AG04450 (cell line): ENCODE results near the gene MRPL9. TPM values are rescaled to one million over a fixed set of nuclear protein-coding genes. Genes with fewer than 3 reads are reported as not detected.

Experiments
- CTCF ChIA-PET: fragments of 300-600, 350-600 bp; formaldehyde crosslinking; extraction: SDS; loops from one replicate; lab custom pipeline; 2022; ENCODE audit warnings: antibody characterized with exemption, inconsistent platforms; lab: Charles Lee
- POLR2A ChIA-PET: fragments of 350-600 bp; formaldehyde crosslinking; extraction: SDS; loops from one replicate; lab custom pipeline; 2021; ENCODE audit warnings: antibody characterized with exemption, inconsistent platforms; lab: Yijun Ruan, JAX
- DNase-seq: peaks from one replicate; pipeline ENCODE4 v3.0.0-alpha.2; 2011; ENCODE audit warnings: low read depth, low spot score
- H3K27ac ChIP-seq: one replicate; pipeline ENCODE4 v1.5.1; 2012; ENCODE audit warnings: low read depth, low read length, control low read depth
- H3K27me3 ChIP-seq: one replicate; pipeline ENCODE4 v1.6.0; 2012; ENCODE audit warnings: low read length; ENCODE audit not compliant: control insufficient read depth, insufficient read depth
- H3K4me3 ChIP-seq: 2 replicates; pipeline ENCODE4 v1.5.1; 2011; ENCODE audit warnings: mild to moderate bottlenecking, low read depth, low read length, control low read depth
- H3K9me3 ChIP-seq: 2 replicates; pipeline ENCODE4 v1.5.1; 2012; ENCODE audit warnings: low read length; ENCODE audit not compliant: control insufficient read depth, insufficient read depth
- polyA plus RNA-seq: library from polyadenylated mRNA; depleted of rRNA; stranded (reverse); fragments of >200 nt; gene quantifications from 2 replicates; pipeline ENCODE4 v1.2.3, GENCODE V29; 2011
- TF ChIP-seq, protein P1 (sequence below): IDR thresholded peaks from 2 replicates; pipeline ENCODE4 v1.5.1; 2011; ENCODE audit warnings: low read depth, low read length, control low read depth, inconsistent platforms

Gene MRPL9
- polyA plus RNA-seq, 1 experiment = 93.4 TPM

DNA sequence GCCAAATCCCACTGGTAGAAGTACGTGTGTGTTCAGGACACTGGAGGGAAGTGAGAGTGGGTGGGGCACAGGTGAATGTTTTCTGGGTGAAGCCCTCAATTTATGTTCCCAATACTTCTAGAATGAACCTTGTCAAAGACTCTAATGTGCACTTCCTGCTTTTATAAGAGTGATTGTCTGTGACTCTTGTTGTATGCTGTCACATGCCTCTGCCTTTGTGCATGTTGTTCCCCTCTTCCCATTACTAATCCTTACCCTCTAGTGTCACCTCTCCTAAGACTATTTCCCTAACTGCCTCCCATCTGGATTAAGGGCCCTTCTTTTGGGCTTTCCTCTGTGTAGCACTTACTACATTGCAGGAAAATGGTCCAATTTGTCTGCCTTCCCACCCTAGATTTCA, 44.5 kb upstream of the MRPL9 start:
- ChIA-PET CTCF (no interaction called here), POLR2A (no interaction called here)
- H3K9me3 ChIP-seq = no peaks in the 10 kb centered on the region
- H3K27me3 ChIP-seq = peaks cover 64% of the 10 kb centered on the region
- no peak overlapping the region for H3K4me3 ChIP-seq
- no peak for DNase-seq
- TF ChIP-seq, protein P1, sequence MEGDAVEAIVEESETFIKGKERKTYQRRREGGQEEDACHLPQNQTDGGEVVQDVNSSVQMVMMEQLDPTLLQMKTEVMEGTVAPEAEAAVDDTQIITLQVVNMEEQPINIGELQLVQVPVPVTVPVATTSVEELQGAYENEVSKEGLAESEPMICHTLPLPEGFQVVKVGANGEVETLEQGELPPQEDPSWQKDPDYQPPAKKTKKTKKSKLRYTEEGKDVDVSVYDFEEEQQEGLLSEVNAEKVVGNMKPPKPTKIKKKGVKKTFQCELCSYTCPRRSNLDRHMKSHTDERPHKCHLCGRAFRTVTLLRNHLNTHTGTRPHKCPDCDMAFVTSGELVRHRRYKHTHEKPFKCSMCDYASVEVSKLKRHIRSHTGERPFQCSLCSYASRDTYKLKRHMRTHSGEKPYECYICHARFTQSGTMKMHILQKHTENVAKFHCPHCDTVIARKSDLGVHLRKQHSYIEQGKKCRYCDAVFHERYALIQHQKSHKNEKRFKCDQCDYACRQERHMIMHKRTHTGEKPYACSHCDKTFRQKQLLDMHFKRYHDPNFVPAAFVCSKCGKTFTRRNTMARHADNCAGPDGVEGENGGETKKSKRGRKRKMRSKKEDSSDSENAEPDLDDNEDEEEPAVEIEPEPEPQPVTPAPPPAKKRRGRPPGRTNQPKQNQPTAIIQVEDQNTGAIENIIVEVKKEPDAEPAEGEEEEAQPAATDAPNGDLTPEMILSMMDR = no peak
- H3K27ac ChIP-seq = no peak overlapping the region

DNA sequence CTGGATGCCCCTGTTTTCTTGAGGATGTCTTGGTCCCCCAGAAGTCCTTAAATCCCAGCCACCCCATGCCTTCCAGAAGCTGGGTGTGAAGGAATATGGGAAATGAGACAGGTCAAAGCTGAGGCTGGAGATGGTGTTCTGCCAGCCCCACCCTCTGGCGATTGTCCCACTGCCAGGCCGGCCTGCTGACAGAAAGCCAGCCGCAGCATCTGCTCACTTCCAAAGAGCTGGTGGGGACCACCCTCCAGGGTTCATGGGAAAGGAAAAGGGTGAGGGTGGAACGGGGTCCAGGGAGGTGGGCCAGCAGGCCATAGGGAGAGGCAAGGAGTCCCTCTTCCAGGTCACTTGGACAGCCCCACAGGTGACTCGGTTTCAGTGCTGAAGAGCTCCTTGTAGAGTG, 43.8 kb upstream of the MRPL9 start:
- TF ChIP-seq, protein P1 = no peak
- DNase-seq = no peak
- Histone ChIP-seq H3K27me3 (peaks cover 59% of the 10 kb centered on the region), H3K27ac (no peak overlapping the region), H3K4me3 (no peak overlapping the region), H3K9me3 (no peaks in the 10 kb centered on the region)
- POLR2A ChIA-PET = no interaction called here
- CTCF ChIA-PET = no interaction called here

DNA sequence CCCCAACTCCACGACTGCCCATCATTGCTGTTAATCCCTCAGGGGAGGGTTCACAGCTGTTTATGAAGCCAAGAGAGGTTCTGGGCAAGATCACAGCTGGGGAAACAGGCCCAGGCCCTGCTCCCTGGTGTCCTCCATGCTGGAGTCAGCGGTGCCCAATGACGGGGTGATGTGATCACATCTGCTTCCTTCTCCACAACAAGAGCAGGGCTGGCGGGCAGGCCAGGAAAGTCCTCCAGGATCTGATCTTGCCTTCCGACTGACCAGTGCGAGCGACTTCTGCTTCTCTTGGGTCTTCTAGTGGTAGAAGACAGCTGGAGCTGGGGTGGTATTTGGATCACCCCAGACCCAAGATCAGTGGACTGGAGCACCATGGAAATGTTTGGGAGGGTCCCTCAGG, 42.9 kb upstream of the MRPL9 start:
- ChIA-PET POLR2A (no interaction called here), CTCF (no interaction called here)
- no peak overlapping the region for H3K4me3 ChIP-seq
- no peak for DNase-seq
- H3K27ac ChIP-seq = no peak overlapping the region
- TF ChIP-seq, protein P1 = no peak
- no peaks in the 10 kb centered on the region; the same call in 1 of the 2 replicates for H3K9me3 ChIP-seq
- peaks cover 59% of the 10 kb centered on the region for H3K27me3 ChIP-seq

DNA sequence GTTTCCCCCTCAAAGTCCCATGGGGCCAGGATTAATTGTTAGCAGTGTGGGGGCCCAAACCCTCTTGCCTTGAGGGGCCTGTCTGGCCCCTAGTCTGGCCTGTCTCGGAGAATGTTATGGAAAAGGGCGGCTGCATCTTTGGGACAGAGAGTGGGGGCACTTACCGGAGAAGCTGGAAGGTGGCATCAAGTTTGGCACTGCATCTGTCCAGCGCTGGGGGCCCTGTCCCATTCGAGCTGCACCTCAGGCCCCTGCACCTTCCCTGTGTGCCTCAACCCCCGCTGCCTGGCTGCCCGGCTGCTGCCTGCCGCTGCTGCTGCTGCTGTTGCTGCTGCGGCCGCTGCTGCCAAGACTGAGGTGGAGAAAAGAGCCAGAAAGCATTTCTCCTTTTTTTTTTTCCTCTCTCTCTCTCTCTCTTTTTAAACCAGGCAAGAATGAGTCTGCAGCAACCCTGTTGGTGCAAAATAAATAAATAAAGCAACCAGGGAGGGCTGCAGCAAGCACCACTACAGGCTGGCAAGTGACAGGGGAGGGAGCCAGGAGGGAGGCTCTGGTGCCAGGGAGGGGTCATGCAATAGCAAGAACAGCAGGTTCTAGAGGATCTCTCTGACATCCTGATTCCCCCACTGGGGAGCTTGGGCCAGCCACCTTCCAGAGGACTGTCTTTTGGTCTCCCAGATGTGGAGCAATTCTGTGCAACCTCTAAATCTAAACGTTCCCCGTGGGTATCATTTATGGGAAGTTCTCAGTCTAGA, 41.9 kb upstream of the MRPL9 start, which contains the start of gene LINGO4:
TSS of gene LINGO4 (minus strand) at position 354 of the 755 bp plus-strand sequence. CDS start 2,715 bp downstream, outside the sequence.
- ChIA-PET CTCF (no interaction called here), POLR2A (no interaction called here)
- no peak within 1 kb of the TSS for H3K27ac ChIP-seq

DNA sequence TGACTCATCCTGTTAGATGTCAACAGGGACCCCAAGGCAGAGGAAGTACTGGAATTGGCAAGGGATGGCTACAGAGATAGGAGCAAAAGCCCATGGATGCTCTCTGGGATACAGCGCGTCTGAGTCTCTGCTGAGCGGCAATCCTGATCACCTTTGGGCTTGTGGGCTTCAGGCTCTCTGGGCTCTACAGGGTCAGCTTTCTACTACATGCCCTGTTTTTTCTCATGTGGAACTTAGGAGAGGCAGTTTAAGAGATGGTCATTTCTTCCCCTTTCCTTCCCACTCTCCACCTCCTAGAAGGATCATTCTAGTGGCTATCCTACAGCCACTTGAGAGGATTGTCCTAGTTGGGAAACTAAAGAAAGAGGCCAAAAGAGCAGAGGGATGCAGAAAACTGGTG, 40.6 kb upstream of the MRPL9 start:
- Histone ChIP-seq H3K9me3 (no peaks in the 10 kb centered on the region; the same call in 1 of the 2 replicates), H3K27ac (no peak overlapping the region), H3K27me3 (peaks cover 75% of the 10 kb centered on the region), H3K4me3 (no peak overlapping the region)
- ChIA-PET CTCF (no interaction called here), POLR2A (no interaction called here)
- TF ChIP-seq, protein P1 = no peak
- no peak for DNase-seq

More for the DNA sequence above, 41.9 kb upstream of the MRPL9 start, which contains the start of gene LINGO4:
- TF ChIP-seq, protein P1 = no peak
- Histone ChIP-seq H3K4me3 (no peak within 1 kb of the TSS), H3K9me3 (no peaks in the 10 kb centered on the region; the same call in 1 of the 2 replicates), H3K27me3 (peaks cover 64% of the 10 kb centered on the region)
- no peak for DNase-seq
